Measurements from ENCODE around the gene HECW1. TPM values are rescaled to one million over a fixed set of nuclear protein-coding genes. Genes with fewer than 3 reads are reported as not detected.

The HECW1 gene
- total RNA-seq, 4 donors from 2014 or later = 0.06 to 0.99 (median 0.27) TPM

DNA sequence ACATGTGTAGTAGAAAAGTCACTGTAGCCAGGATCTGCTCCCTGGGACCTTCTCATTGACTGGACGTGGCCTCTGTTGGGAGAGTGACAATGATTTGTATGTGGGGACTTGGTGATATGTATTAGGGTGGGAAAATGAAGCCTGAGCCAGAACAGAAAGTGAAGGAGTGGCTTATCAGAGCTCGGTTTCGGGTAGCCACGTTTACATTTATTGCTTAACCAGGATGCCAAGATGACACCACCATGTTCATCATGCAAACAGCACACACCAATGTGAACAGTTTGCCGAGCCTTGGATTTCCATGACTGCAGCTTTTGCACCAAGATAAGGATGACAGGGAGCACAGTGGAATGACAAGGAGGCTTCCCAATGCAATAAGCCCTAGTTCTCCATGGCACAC is 357.7 kb downstream of the HECW1 start:
- TF ChIP-seq POLR2AphosphoS5 (IDR thresholded peaks at IDR 0.05) = no peak
- TF ChIP-seq EP300 (IDR thresholded peaks at IDR 0.05) = no peak
- no peak for TF ChIP-seq POLR2A (IDR thresholded peaks at IDR 0.05; ENCODE audit: low read depth)
- no peak for TF ChIP-seq CTCF (IDR thresholded peaks at IDR 0.05)
- peaks cover 0 to 7% (median 0%) of the 10 kb centered on the region in 4 donors for H3K4me1 ChIP-seq
- H3K36me3 ChIP-seq = no peaks in the 10 kb centered on the region
- WGBS = 86% methylated on average over 5 of the region's 5 CpGs
- no peak for DNase-seq (ENCODE audit: extremely low spot score)
- H3K27ac ChIP-seq (replicated peaks in 1 of 4) = no peak overlapping the region
- intact Hi-C loops (cut with DNase I) = no loop called here
- H3K27me3 ChIP-seq = no peaks in the 10 kb centered on the region
- no peaks in the 10 kb centered on the region for H3K9me3 ChIP-seq
- H3K4me3 ChIP-seq = no peak overlapping the region

- Histone ChIP-seq H3K36me3 (no peaks in the 10 kb centered on the region), H3K4me3 (no peak overlapping the region), H3K27me3 (no peaks in the 10 kb centered on the region), H3K9me3 (no peaks in the 10 kb centered on the region), H3K4me1 (no peaks in the 10 kb centered on the region), H3K27ac (replicated peaks in 1 of 4) (no peak overlapping the region)
- no peak for DNase-seq (ENCODE audit: extremely low spot score)
- WGBS = 93% methylated on average over 1 of the region's 1 CpG
- no peak for TF ChIP-seq POLR2A (IDR thresholded peaks at IDR 0.05; ENCODE audit: low read depth)
- no peak for TF ChIP-seq POLR2AphosphoS5 (IDR thresholded peaks at IDR 0.05)
- TF ChIP-seq EP300 (IDR thresholded peaks at IDR 0.05) = no peak
- no peak for TF ChIP-seq CTCF (IDR thresholded peaks at IDR 0.05)
- intact Hi-C loops (cut with DNase I) = no loop called here
These were observed 363.5 kb downstream of the HECW1 start for GRCh38 chr7:43475983-43476382.

GRCh38 chr7:43476896-43477295 is 364.4 kb downstream of the HECW1 start:
- H3K4me1 ChIP-seq = peaks cover 0 to 3% (median under 1%) of the 10 kb centered on the region in 4 donors
- no peaks in the 10 kb centered on the region for H3K9me3 ChIP-seq
- WGBS = 88% methylated on average over 2 of the region's 2 CpGs
- DNase-seq (ENCODE audit: extremely low spot score) = no peak
- H3K36me3 ChIP-seq = no peaks in the 10 kb centered on the region
- no peak overlapping the region for H3K4me3 ChIP-seq
- intact Hi-C loops (cut with DNase I) = no loop called here
- TF ChIP-seq POLR2A (IDR thresholded peaks at IDR 0.05; ENCODE audit: low read depth) (no peak), CTCF (IDR thresholded peaks at IDR 0.05) (no peak), EP300 (IDR thresholded peaks at IDR 0.05) (no peak), POLR2AphosphoS5 (IDR thresholded peaks at IDR 0.05) (no peak)
- no peaks in the 10 kb centered on the region for H3K27me3 ChIP-seq
- no peak overlapping the region for H3K27ac ChIP-seq (replicated peaks in 1 of 4)

DNA sequence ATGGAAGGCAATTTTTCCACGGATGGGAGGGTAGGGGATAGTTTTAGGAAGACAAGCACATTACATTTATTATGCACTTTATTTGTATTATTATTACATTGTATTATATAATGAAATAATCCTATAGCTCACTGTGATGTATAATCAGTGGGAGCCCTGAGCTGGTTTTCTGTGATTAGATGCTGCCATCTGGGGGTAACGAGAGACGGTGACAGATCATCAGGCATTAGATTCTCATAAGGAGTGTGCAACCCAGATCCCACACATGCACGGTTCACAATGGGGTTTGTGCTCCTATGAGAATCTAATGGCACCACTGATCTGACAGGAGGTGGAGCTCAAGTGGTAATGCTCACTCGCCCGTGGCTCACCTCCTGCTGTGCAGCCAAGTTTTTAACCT is 366.6 kb downstream of the HECW1 start:
- 78% methylated on average over 6 of the region's 6 CpGs for WGBS
- Histone ChIP-seq H3K9me3 (no peaks in the 10 kb centered on the region), H3K27ac (replicated peaks in 1 of 4) (no peak overlapping the region), H3K36me3 (no peaks in the 10 kb centered on the region), H3K4me1 (peaks cover 0 to 14% (median 7%) of the 10 kb centered on the region in 4 donors), H3K4me3 (no peak overlapping the region), H3K27me3 (no peaks in the 10 kb centered on the region)
- intact Hi-C loops (cut with DNase I) = no loop called here
- no peak for TF ChIP-seq CTCF (IDR thresholded peaks at IDR 0.05)
- peak; percentile 81 for DNase-seq (ENCODE audit: extremely low spot score)

GRCh38 chr7:43479543-43479942 is 367.1 kb downstream of the HECW1 start:
- peak; percentile 64 for DNase-seq (ENCODE audit: extremely low spot score)
- H3K36me3 ChIP-seq = no peaks in the 10 kb centered on the region
- H3K9me3 ChIP-seq = no peaks in the 10 kb centered on the region
- 91% methylated on average over 14 of the region's 14 CpGs for WGBS
- H3K4me3 ChIP-seq = no peak overlapping the region
- H3K4me1 ChIP-seq = peaks cover 0 to 14% (median 7%) of the 10 kb centered on the region in 4 donors
- H3K27me3 ChIP-seq = no peaks in the 10 kb centered on the region
- intact Hi-C loops (cut with DNase I) = no loop called here
- no peak for TF ChIP-seq EP300 (IDR thresholded peaks at IDR 0.05)
- TF ChIP-seq POLR2AphosphoS5 (IDR thresholded peaks at IDR 0.05) = no peak
- TF ChIP-seq POLR2A (IDR thresholded peaks at IDR 0.05; ENCODE audit: low read depth) = no peak
- no peak overlapping the region for H3K27ac ChIP-seq (replicated peaks in 1 of 4)

All from esophagus muscularis mucosa (tissue), 4 donors.